Immature natural killer cell (primary cell): Measurements from ENCODE around the gene BNIP5. TPM values are rescaled to one million over a fixed set of nuclear protein-coding genes. Genes with fewer than 3 reads are reported as not detected.
A peak's percentile ranks its signal among the peaks of the same experiment; 100 is the strongest.
"Not testable (repeated sequence)": the region's sequence is repeated elsewhere in the genome, so short reads cannot be mapped to it uniquely, and the experiment has no call there.

Experiments
- DNase-seq, 3 donors: peaks; one replicate each; pipeline ENCODE4 v3.0.0; 2022; ENCODE audit warnings: mixed read lengths in 1 of 3
- H3K27ac Mint-ChIP-seq, 6 donors: one replicate each; pipeline ENCODE4 v1.8.0; 2020; ENCODE audit warnings: mixed read lengths in 6 of 6, mild to moderate bottlenecking in 5 of 6, inconsistent platforms in 4 of 6, moderate library complexity in 3 of 6
- H3K27me3 Mint-ChIP-seq, 3 donors: one replicate each; pipeline ENCODE4 v1.8.0; 2020 to 2021; ENCODE audit warnings: low read depth in 3 of 3, mild to moderate bottlenecking in 3 of 3, mixed read lengths in 3 of 3, moderate library complexity in 3 of 3, inconsistent platforms in 1 of 3
- H3K36me3 Mint-ChIP-seq, 3 donors: one replicate each; pipeline ENCODE4 v1.8.0; 2020; ENCODE audit warnings: mixed read lengths in 3 of 3, inconsistent platforms in 2 of 3, mild to moderate bottlenecking in 2 of 3
- H3K4me1 Mint-ChIP-seq, 2 donors: one replicate each; pipeline ENCODE4 v1.8.0; 2020; ENCODE audit warnings: inconsistent platforms in 2 of 2, mild to moderate bottlenecking in 2 of 2, mixed read lengths in 2 of 2, moderate library complexity in 1 of 2
- H3K4me3 Mint-ChIP-seq, 5 donors: one replicate each; pipeline ENCODE4 v1.8.0; 2020; ENCODE audit warnings: mild to moderate bottlenecking in 5 of 5, mixed read lengths in 5 of 5, inconsistent platforms in 3 of 5, moderate library complexity in 3 of 5
- H3K9me3 Mint-ChIP-seq, 6 donors: one replicate each; pipeline ENCODE4 v1.8.0; 2020; ENCODE audit warnings: mild to moderate bottlenecking in 6 of 6, mixed read lengths in 6 of 6, inconsistent platforms in 4 of 6, moderate library complexity in 3 of 6
- polyA plus RNA-seq, 3 donors: library from polyadenylated mRNA; unstranded; fragments of 300-500 nt; fragmentation: Illumina TruSeq; gene quantifications; one replicate each; pipeline ENCODE4 v1.2.3, GENCODE V29; 2021

BNIP5 gene
- polyA plus RNA-seq, 3 donors from 2014 or later: not detected

DNA sequence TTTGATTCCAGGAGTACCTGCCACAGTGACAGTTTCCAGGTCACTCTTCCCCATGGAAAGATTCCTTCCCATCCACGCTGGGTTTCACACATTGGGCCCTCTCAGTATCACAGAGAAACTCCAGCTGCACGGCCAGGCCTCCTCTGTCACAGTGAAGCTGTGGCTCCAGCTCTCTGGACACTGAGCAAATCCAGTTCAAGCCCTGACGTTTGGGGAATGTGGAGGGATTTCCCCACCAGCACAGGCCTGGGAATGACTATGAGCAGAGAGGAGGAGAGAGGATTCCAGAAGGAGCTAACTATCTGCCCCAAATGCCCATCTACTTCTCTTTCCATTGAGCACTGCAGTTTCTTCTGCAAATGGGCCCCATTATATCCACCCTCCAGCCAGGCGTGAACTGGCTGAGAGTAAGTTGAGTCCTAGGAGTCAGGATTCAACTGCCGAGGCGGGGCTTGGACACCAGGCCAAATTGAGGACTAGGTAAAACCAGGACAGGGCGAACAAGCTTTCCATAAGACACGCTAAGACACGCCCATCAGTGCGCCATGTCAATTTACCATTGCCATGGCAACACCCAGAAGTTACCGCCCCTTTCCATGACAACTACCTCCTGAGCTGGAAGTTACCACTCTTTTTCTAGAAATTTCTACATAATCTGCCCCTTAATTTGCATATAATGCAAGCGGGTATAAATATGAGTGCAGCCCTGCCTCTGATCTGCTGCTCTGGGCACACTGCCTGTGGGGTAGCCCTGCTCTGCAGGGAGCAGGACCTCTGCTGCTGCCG is 9.2 kb upstream of the BNIP5 start:
- Mint-ChIP-seq H3K36me3 (no peaks in the 10 kb centered on the region), H3K4me3 (no peak overlapping the region), H3K27me3 (peaks cover 0 to 7% (median under 1%) of the 10 kb centered on the region in 3 donors), H3K4me1 (peaks cover 1 to 2% of the 10 kb centered on the region in 2 donors), H3K27ac (no peak overlapping the region), H3K9me3 (no peaks in the 10 kb centered on the region)
- DNase-seq: no peak

DNA sequence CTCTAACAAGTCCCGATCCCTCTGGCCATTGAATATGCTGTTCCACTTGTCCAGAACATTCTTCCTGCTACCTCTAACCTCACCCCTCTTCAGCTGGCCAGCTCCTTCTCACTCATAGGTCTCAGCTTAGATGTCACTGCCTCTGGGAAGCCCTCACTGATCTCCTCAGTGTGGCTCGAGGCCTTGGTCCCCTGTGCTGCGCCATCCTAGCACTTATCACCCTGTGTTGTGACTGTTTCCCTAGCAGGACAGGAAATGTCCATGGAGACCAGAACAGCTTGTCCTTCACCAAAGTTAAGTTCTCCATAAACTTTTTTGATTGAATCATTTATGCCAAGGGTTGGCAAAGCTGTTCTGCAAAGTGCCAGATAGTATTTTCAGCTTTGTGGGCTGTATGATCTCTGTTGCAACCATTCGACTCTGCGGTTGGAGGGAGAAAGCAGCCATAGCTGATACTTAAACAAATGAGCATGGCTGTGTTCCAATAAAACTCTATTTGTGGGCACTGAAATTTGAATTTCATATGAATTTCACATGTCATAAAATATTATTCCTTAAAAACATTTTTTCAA is 6.5 kb upstream of the BNIP5 start:
- Mint-ChIP-seq H3K27ac (no peak overlapping the region), H3K4me3 (no peak overlapping the region), H3K36me3 (no peaks in the 10 kb centered on the region), H3K4me1 (peaks cover 5 to 12% of the 10 kb centered on the region in 2 donors), H3K27me3 (peaks cover 3 to 11% (median 9%) of the 10 kb centered on the region in 3 donors), H3K9me3 (no peaks in the 10 kb centered on the region)
- DNase-seq: no peak

DNA sequence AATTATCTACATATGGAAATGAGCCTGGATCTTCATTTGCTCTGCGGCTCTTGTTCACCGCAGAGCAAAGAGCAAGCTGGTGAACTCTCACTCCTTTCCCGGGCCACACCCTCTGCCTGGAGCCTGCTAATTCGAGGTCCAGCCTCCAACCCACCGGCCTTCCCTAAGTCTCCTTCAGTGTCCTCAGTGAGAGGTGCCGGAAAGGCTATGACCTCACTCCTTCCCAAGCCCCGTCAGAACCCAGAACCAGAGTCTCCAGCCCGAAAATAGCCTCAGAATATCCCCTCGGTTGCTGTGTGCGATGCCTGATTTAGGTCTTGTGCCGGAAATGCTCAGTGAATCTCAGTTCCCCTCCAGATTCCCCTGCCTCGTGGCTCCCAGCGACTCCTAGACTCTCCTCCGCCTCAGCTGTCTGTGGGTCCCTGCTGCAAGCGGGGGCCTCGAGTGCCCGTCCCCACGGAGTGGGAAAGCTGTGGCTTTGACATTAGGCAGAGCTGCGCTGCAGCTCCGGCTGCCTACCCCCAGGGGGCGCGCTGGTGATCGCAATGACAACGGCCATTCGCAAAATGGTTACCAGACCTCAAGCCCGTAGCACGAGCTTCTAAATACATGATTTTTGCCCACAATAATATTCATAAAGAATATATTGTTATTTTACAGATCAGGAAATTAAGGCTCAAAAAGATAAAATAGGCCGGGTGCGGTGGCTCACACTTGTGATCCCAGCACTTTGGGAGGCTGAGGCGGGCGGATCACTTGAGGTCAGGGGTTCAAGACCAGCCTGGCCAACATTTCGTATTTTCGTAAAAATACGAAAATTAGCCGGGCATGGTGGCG is 4.1 kb upstream of the BNIP5 start:
- Mint-ChIP-seq H3K27ac (peak overlapping the region in 1 of 6 donors; percentile 22), H3K4me3 (peak overlapping the region; percentile 35 to 67 (median 43)), H3K36me3 (no peaks in the 10 kb centered on the region), H3K4me1 (peaks cover 9 to 19% of the 10 kb centered on the region in 2 donors), H3K27me3 (peaks cover 3 to 13% (median 8%) of the 10 kb centered on the region in 3 donors), H3K9me3 (no peaks in the 10 kb centered on the region)
- DNase-seq: peak; percentile 52 to 63 (median 60)

DNA sequence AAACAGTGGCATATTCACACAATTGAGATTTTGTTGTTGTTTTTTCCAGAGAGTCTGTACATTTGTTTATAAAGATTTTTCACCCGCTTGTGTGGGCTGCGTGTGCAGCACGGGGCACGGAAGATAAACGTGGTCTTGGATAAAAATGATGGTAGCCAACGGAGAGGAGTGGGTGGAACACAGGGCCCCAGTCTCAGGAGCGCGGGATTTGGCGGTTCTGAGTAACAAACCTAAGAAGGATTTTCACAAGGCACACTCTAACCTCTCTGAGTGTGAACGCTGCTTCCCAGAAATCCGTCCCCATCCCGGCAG is 3.6 kb upstream of the BNIP5 start:
- Mint-ChIP-seq H3K4me3 (peak overlapping the region in 1 of 5 donors; percentile 24), H3K27ac (no peak overlapping the region), H3K36me3 (no peaks in the 10 kb centered on the region), H3K4me1 (peaks cover 9 to 19% of the 10 kb centered on the region in 2 donors), H3K27me3 (peaks cover 5 to 13% (median 12%) of the 10 kb centered on the region in 3 donors), H3K9me3 (no peaks in the 10 kb centered on the region)
- DNase-seq: no peak

DNA sequence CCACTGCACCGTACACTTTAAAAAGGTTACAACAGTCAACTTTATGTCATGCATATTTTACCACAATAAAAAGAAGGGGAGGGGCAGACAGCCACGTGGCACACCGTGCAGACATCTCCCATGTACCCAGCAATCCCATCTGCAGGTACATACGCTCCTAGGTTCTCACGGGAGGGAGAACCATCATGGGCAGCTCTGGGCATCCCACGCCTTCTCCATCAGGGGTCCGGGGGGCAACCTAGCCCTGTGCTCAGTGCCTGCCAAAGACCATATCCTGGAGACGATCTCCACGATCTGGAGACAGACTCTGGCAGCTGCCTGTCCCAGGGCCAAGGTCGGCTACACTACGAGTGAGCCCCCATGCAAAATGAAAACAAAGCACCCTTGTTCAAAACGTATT is 2.5 kb upstream of the BNIP5 start:
- H3K4me3 Mint-ChIP-seq: no peak overlapping the region
- DNase-seq: no peak
- no peak overlapping the region for H3K27ac Mint-ChIP-seq
- no peaks in the 10 kb centered on the region for H3K9me3 Mint-ChIP-seq
- H3K27me3 Mint-ChIP-seq: peaks cover 7 to 16% (median 13%) of the 10 kb centered on the region in 3 donors
- H3K36me3 Mint-ChIP-seq: no peaks in the 10 kb centered on the region
- peaks cover 9 to 19% of the 10 kb centered on the region in 2 donors for H3K4me1 Mint-ChIP-seq

DNA sequence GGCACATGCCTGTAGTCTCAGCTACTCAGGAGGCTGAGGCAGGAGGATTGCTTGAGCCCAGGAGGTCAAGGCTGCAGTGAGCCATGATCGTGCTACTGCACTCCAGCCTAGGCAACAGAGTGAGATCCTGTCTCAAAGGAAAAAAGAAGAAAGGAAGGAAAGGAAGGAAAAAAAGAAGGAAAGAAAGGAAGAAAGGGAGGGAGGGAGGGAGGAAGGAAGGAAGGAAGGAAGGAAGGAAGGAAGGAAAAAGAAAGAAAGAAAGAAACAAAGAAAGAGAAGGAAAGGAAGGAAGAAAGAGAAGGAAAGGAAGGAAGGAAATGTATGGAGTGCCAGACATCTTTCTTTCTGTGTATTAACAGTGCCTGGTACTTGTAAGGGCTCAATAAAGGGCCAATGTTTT is 1.5 kb upstream of the BNIP5 start:
- not testable (repeated sequence) for H3K9me3 Mint-ChIP-seq, DNase-seq, H3K36me3 Mint-ChIP-seq, H3K4me3 Mint-ChIP-seq
- Mint-ChIP-seq H3K27me3 (peaks cover 7 to 16% (median 13%) of the 10 kb centered on the region in 3 donors), H3K4me1 (peaks cover 9 to 19% of the 10 kb centered on the region in 2 donors), H3K27ac (peak overlapping the region in 1 of 6 donors; percentile 28)

DNA sequence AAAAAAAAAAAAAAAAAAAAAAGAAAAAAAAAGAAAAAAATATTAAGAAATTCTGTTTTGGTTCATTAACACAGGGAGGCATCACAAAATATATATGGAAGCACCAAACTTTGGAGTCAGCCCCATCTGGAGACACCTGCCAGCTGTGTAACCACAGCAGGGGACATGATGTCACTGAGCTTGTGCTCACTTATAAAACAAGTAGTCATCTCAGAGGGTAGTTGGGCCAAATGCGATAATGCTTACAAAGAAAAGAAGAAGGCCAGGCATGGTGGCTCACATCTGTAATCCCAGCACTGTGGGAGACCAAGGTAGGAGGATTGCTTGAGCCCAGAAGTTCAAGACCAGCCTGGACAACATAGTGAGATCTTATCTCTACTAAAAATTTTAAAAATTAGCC is 1.1 kb upstream of the BNIP5 start:
- Mint-ChIP-seq H3K27me3 (peaks cover 7 to 16% (median 13%) of the 10 kb centered on the region in 3 donors), H3K9me3 (no peaks in the 10 kb centered on the region), H3K4me1 (peaks cover 9 to 19% of the 10 kb centered on the region in 2 donors), H3K27ac (no peak overlapping the region), H3K4me3 (no peak overlapping the region), H3K36me3 (no peaks in the 10 kb centered on the region)
- no peak for DNase-seq

DNA sequence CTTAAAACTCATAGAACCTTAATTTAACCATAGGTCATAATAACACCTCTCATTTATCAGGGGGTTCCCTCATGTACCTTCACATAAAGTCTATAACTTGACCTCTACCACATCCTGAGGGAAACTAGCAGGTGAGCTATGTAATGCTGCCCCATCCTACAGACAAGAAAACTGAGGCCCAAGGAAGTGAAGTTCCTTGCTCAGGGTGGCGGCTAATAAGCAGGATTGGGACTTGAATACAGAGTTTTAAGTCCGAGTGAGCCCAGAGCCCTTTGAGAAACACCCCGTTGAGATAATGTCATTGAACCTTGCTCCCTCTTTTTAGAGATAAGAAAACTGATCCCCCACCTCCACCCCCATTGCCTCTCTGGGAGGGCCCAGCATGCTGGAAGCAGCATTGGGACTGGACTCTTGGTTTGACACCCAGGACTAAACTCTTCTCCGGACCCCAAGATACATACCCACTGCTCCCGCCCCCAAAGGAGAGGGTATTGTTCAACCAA is 429 bp downstream of the BNIP5 start:
- H3K9me3 Mint-ChIP-seq: no peaks in the 10 kb centered on the region
- no peaks in the 10 kb centered on the region for H3K36me3 Mint-ChIP-seq
- no peak overlapping the region for H3K27ac Mint-ChIP-seq
- no peak overlapping the region for H3K4me3 Mint-ChIP-seq
- H3K4me1 Mint-ChIP-seq: peaks cover 9 to 19% of the 10 kb centered on the region in 2 donors
- peaks cover 7 to 17% (median 14%) of the 10 kb centered on the region in 3 donors for H3K27me3 Mint-ChIP-seq
- no peak for DNase-seq

DNA sequence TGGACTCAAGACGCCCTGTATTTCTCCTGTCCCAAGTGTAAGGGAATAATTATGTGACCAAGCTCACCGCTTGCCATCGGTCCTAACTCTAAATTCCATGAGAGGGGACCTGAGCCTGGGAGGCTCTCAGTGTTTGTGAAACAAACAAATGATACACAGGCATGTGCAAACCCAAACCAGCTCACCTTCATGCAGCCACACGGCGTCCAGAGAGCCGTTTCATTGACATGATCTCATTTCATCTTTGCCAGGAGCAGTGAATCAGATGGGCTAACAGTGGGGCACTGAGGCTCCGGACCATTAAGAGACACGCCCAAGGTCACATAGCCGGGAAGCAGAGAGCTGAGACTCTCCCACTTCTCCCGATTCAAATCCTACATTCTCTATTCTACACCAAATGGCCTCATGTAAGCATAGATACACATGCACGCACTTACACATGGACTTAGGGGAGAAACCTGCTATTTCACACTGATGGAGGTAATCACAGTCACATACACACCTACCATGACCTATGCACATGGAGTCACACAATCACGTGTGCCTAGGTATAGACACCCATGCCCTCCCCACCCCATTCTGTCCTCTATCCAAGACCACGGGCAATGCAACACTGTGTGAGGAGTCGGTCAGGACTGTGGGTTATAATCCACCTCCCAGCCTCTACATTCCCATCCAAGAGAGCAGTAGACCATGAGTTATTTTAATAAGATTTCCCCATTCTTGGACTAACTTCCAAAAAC is 1.1 kb downstream of the BNIP5 start:
- H3K27me3 Mint-ChIP-seq: peaks cover 4 to 17% (median 12%) of the 10 kb centered on the region in 3 donors

DNA sequence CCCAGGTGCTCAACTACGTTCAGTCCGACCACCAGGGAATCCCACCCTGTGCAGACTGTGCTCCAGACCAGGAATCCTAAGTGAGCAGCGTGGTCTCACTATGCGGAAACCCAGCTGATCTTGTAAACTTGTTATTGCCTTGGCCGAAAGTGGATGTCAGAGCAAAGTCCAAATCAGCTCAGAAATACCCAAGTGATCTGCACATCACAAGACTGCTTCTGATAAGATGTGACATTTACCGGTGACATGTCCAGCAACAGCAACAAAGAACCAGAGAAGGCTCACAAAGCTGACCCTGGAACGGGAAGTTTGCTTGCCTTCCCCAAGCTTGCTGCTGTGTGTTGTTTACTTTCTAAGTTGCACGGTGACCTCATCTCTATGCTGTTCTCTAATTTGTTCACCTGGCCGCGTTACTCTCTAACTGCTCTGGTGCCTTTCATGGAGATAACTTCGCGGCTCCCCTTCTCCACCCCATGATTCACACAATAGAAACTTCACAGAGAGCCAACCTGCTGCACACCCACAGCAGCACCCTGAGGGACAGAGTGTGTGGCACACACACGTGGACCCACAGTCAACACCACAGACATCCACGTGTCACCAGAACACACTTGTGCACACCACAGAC is 1.7 kb downstream of the BNIP5 start:
- no peaks in the 10 kb centered on the region for H3K36me3 Mint-ChIP-seq
- no peak overlapping the region for H3K4me3 Mint-ChIP-seq
- H3K27me3 Mint-ChIP-seq: peaks cover 3 to 13% (median 11%) of the 10 kb centered on the region in 3 donors
- peaks cover 3 to 8% of the 10 kb centered on the region in 2 donors for H3K4me1 Mint-ChIP-seq
- H3K9me3 Mint-ChIP-seq: no peaks in the 10 kb centered on the region
- H3K27ac Mint-ChIP-seq: no peak overlapping the region
- no peak for DNase-seq

More for the DNA sequence above, 1.1 kb downstream of the BNIP5 start:
- no peaks in the 10 kb centered on the region for H3K9me3 Mint-ChIP-seq
- no peak overlapping the region for H3K27ac Mint-ChIP-seq
- H3K4me1 Mint-ChIP-seq: peaks cover 5 to 15% of the 10 kb centered on the region in 2 donors
- H3K4me3 Mint-ChIP-seq: no peak overlapping the region
- no peak for DNase-seq
- H3K36me3 Mint-ChIP-seq: no peaks in the 10 kb centered on the region

DNA sequence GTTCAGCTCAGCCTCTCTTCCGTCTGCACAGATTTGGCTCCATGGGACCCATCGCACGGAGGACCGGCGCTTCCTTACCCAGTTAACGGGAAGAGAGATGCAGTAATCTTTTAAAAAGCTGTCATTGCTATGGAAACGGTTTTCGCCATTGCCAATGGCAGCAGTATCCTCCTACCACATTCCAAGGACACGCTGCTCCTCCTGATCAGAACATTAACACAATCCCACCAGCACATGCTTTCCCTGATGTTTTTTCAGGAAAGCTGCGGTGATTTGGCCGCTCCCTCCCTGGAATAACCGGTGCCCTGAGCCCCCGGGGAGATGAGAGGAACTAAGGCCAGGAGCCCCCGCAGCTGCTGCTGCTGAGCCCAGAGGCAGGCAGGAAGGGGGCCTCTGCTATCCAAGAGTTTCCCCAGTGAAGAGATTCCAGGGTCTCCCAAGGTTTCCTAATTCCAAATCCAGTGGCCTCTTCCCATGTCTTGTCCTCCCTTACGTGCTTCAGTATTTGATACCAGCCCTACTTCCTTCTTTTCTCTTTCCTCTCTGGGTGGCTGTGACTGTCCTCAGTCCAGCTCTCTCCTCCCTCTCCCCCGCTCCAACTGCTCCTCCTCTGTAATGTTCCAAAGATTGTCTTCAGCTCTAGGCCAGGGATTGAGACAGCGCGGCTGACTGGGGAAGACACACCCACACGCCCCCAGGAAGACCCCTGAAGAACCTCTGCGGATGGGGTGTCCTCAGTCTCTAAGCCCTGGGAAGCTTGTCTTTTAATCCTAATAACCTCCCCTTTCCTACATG is 2.6 kb downstream of the BNIP5 start:
- Mint-ChIP-seq H3K4me1 (peaks cover 3 to 7% of the 10 kb centered on the region in 2 donors), H3K4me3 (no peak overlapping the region), H3K27me3 (peaks cover 3 to 11% (median 11%) of the 10 kb centered on the region in 3 donors), H3K9me3 (no peaks in the 10 kb centered on the region), H3K27ac (no peak overlapping the region), H3K36me3 (no peaks in the 10 kb centered on the region)
- DNase-seq: no peak

DNA sequence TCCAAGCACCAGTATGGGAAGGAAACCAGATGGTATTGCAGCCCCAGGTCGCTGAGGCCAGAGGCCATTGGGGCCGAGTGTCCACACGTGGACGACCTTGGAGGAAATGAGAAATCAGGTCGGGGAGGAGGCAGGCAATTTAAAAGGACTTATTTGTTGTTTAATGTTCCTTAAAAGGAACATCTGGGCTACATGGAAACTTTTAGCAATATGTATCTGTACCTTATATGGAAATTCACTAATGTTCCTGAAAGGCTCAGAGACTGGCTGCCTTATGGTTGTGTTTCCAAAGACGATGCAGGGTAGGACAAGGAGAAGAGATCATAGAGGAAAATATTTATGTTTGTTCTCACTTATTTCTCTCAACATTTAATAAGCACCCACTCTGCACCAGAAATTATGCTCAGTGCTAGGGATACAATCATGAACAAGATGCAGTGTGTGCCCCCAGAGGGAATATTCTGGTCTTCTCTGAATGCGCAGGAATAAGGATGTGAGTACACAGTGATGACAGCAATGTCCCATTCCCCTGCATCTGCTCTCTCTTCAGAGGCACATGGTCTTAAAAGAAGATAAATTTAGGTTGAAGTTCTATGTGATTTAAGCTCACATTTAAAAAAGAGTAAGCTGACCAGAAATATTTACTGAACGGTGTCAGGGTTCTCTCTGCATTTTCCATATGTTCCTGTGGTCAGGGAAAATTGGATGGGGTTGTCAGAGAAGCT is 3.4 kb downstream of the BNIP5 start:
- H3K27ac Mint-ChIP-seq: no peak overlapping the region
- peaks cover 3 to 12% (median 11%) of the 10 kb centered on the region in 3 donors for H3K27me3 Mint-ChIP-seq
- H3K4me1 Mint-ChIP-seq: peaks cover 3 to 7% of the 10 kb centered on the region in 2 donors
- H3K9me3 Mint-ChIP-seq: no peaks in the 10 kb centered on the region
- no peak overlapping the region for H3K4me3 Mint-ChIP-seq
- no peaks in the 10 kb centered on the region for H3K36me3 Mint-ChIP-seq
- DNase-seq: no peak
